H1 (cell line): ENCODE measurements around the gene TNS3. TPM values are rescaled to one million over a fixed set of nuclear protein-coding genes. Genes with fewer than 3 reads are reported as not detected.

Experiments
- CTCF ChIA-PET: fragments of 300-600 bp; sonication (Branson Sonifier 250); formaldehyde crosslinking; loops from one replicate; lab custom pipeline; 2021; ENCODE audit not compliant: partially characterized antibody; lab: Charles Lee
- POLR2A ChIA-PET: fragments of 300-600 bp; sonication (Branson Sonifier 250); formaldehyde crosslinking; loops from one replicate; lab custom pipeline; 2021; ENCODE audit warnings: inconsistent platforms; ENCODE audit not compliant: partially characterized antibody; lab: Charles Lee
- DNase-seq, 2 experiments: peaks; one replicate each; pipeline versions ENCODE4 v3.0.0 to v3.0.0-alpha.2; 2010 to 2022; ENCODE audit warnings: low spot score in 2 of 2, low read depth in 1 of 2, mixed read lengths in 1 of 2
- FAIRE-seq: peaks from 2 replicates; lab custom pipeline; 2011; peaks lifted over from hg19 to GRCh38; lab: Jason Lieb, UNC
- H2AFZ ChIP-seq: 2 replicates; pipeline ENCODE4 v1.8.1; 2012; ENCODE audit warnings: low read length, inconsistent platforms
- H2AK5ac ChIP-seq: 2 replicates; pipeline ENCODE4 v1.6.1; 2013; ENCODE audit warnings: low read depth, low read length
- H2BK120ac ChIP-seq: replicated peaks from 2 replicates; pipeline ENCODE3; 2013; ENCODE audit warnings: low read depth, low read length, inconsistent platforms
- H2BK12ac ChIP-seq: 2 replicates; pipeline ENCODE4 v1.6.1; 2013; ENCODE audit warnings: low read depth, low read length
- H2BK15ac ChIP-seq: 2 replicates; pipeline ENCODE4 v1.6.1; 2013; ENCODE audit warnings: low read length
- H2BK20ac ChIP-seq: 2 replicates; pipeline ENCODE4 v1.6.1; 2013; ENCODE audit warnings: low read length
- H2BK5ac ChIP-seq: 2 replicates; pipeline ENCODE4 v1.6.1; 2013; ENCODE audit warnings: low read depth, low read length
- H3K14ac ChIP-seq: 2 replicates; pipeline ENCODE4 v1.6.1; 2013; ENCODE audit warnings: inconsistent platforms; ENCODE audit not compliant: insufficient read length
- H3K18ac ChIP-seq: 2 replicates; pipeline ENCODE4 v1.6.1; 2013; ENCODE audit warnings: low read length; ENCODE audit errors: extremely low read depth
- H3K23ac ChIP-seq: 2 replicates; pipeline ENCODE4 v1.6.1; 2013; ENCODE audit warnings: inconsistent platforms; ENCODE audit not compliant: insufficient read length
- H3K23me2 ChIP-seq: 2 replicates; pipeline ENCODE4 v1.6.1; 2013; ENCODE audit warnings: low read depth, low read length
- H3K27ac ChIP-seq: 2 replicates; pipeline ENCODE4 v1.6.1; 2011; ENCODE audit warnings: low read depth, low read length, inconsistent platforms
- H3K27me3 ChIP-seq, 4 experiments: replicated peaks in 1 of 4; 1 replicate in 1 of 4; 2 replicates in 3 of 4; pipeline versions ENCODE4 v1.6.1 to v1.8.1; 2011 to 2013; ENCODE audit warnings: low read length in 3 of 4, mild to moderate bottlenecking in 3 of 4, inconsistent platforms in 2 of 4, mixed read lengths in 2 of 4, moderate library complexity in 1 of 4; ENCODE audit not compliant: control insufficient read depth in 3 of 4, insufficient read depth in 3 of 4; ENCODE audit errors: extremely low read depth in 1 of 4
- H3K36me3 ChIP-seq, 4 experiments: 2 replicates each; pipeline versions ENCODE4 v1.6.1 to v1.8.1; 2011 to 2013; ENCODE audit warnings: mild to moderate bottlenecking in 4 of 4, low read length in 3 of 4, moderate library complexity in 2 of 4, control low read depth in 1 of 4, inconsistent platforms in 1 of 4; ENCODE audit not compliant: insufficient read depth in 4 of 4, control insufficient read depth in 2 of 4
- H3K4ac ChIP-seq: replicated peaks from 2 replicates; pipeline ENCODE3; 2013; ENCODE audit warnings: low read length, low read depth, mixed read lengths, inconsistent platforms; ENCODE audit not compliant: insufficient read length
- H3K4me1 ChIP-seq, 4 experiments: replicated peaks in 1 of 4; 1 replicate in 1 of 4; 2 replicates in 3 of 4; pipeline versions ENCODE4 v1.6.1 to v1.8.1; 2011 to 2013; ENCODE audit warnings: low read length in 3 of 4, inconsistent platforms in 2 of 4, mixed read lengths in 1 of 4; ENCODE audit not compliant: insufficient read depth in 4 of 4, control insufficient read depth in 3 of 4
- H3K4me2 ChIP-seq, 2 experiments: 2 replicates each; pipeline versions ENCODE4 v1.6.1 to v1.8.1; 2011 to 2013; ENCODE audit warnings: low read depth in 2 of 2, low read length in 2 of 2, control low read depth in 1 of 2, inconsistent platforms in 1 of 2, mild to moderate bottlenecking in 1 of 2; ENCODE audit not compliant: insufficient read depth in 1 of 2
- H3K4me3 ChIP-seq, 4 experiments: fragments of 200-600, 300-600 bp in 1 of 4; sonication (generic), shearing (Covaris generic), sonication (Bioruptor Twin) in 1 of 4; 2 replicates each; pipeline versions ENCODE4 v1.5.1 to v1.8.1; 2011 to 2016; ENCODE audit warnings: low read length in 4 of 4, low read depth in 3 of 4, control low read depth in 2 of 4, inconsistent platforms in 2 of 4, mild to moderate bottlenecking in 2 of 4, mixed read lengths in 1 of 4, moderate library complexity in 1 of 4; ENCODE audit not compliant: insufficient read depth in 2 of 4; ENCODE audit errors: extremely low read depth in 1 of 4
- H3K56ac ChIP-seq: replicated peaks from 2 replicates; pipeline ENCODE3; 2013; ENCODE audit warnings: low read depth, mild to moderate bottlenecking, mixed read lengths, low read length, inconsistent platforms; ENCODE audit not compliant: insufficient read length
- H3K79me1 ChIP-seq: 2 replicates; pipeline ENCODE4 v1.6.1; 2013; ENCODE audit warnings: low read depth, low read length, control low read depth
- H3K79me2 ChIP-seq, 2 experiments: 2 replicates each; pipeline versions ENCODE4 v1.6.1 to v1.8.1; 2012 to 2013; ENCODE audit warnings: low read length in 2 of 2, mild to moderate bottlenecking in 2 of 2, inconsistent platforms in 1 of 2; ENCODE audit not compliant: insufficient read depth in 2 of 2, control insufficient read depth in 1 of 2
- H3K9ac ChIP-seq, 4 experiments: replicated peaks in 1 of 4; 1 replicate in 1 of 4; 2 replicates in 3 of 4; pipeline versions ENCODE4 v1.6.1 to v1.8.1; 2011 to 2013; ENCODE audit warnings: low read depth in 3 of 4, low read length in 3 of 4, control low read depth in 2 of 4, mild to moderate bottlenecking in 2 of 4, moderate library complexity in 2 of 4, inconsistent platforms in 1 of 4; ENCODE audit errors: extremely low read depth in 1 of 4
- H3K9me3 ChIP-seq, 2 experiments: 2 replicates each; pipeline versions ENCODE4 v1.6.1 to v1.8.1; 2012 to 2013; ENCODE audit warnings: mild to moderate bottlenecking in 2 of 2, moderate library complexity in 2 of 2, control low read depth in 1 of 2, inconsistent platforms in 1 of 2, low read depth in 1 of 2, low read length in 1 of 2, mixed read lengths in 1 of 2; ENCODE audit not compliant: insufficient read depth in 2 of 2
- H4K20me1 ChIP-seq, 2 experiments: replicated peaks in 1 of 2; 2 replicates each; pipeline versions ENCODE3 to v1.8.1; 2011 to 2013; ENCODE audit warnings: inconsistent platforms in 2 of 2, low read length in 2 of 2, mild to moderate bottlenecking in 1 of 2; ENCODE audit not compliant: insufficient read depth in 2 of 2, control insufficient read depth in 1 of 2
- H4K5ac ChIP-seq: 2 replicates; pipeline ENCODE4 v1.6.1; 2013; ENCODE audit warnings: low read length, low read depth, mixed read lengths, inconsistent platforms; ENCODE audit not compliant: insufficient read length
- H4K8ac ChIP-seq: 2 replicates; pipeline ENCODE4 v1.8.0; 2013; ENCODE audit warnings: mild to moderate bottlenecking, moderate library complexity, low read length, inconsistent platforms; ENCODE audit not compliant: insufficient read depth; ENCODE audit errors: extremely low read depth
- H4K91ac ChIP-seq: replicated peaks from 2 replicates; pipeline ENCODE3; 2013; ENCODE audit warnings: low read length, mixed read lengths, inconsistent platforms; ENCODE audit not compliant: insufficient read length
- CHD2 ChIP-seq: IDR thresholded peaks from 2 replicates; pipeline ENCODE4 v1.6.1; 2012; ENCODE audit warnings: low read length, improper control_type of control experiment
- CTBP2 ChIP-seq: IDR thresholded peaks from 2 replicates; pipeline ENCODE4 v1.7.0; 2011; ENCODE audit warnings: borderline replicate concordance, mild to moderate bottlenecking, moderate library complexity, mixed read lengths, low read length; ENCODE audit not compliant: insufficient read depth, insufficient read length
- MAX ChIP-seq: IDR thresholded peaks from 2 replicates; pipeline ENCODE4 v1.6.1; 2012; ENCODE audit warnings: inconsistent platforms
- NRF1 ChIP-seq: IDR thresholded peaks from 2 replicates; pipeline ENCODE4 v1.6.1; 2011; ENCODE audit warnings: mild to moderate bottlenecking, low read depth, low read length, improper control_type of control experiment
- PHF8 ChIP-seq: fragments of 200-600 bp; sonication (generic); conservative IDR thresholded peaks from 2 replicates; pipeline ENCODE4 v1.7.1; 2012; ENCODE audit warnings: low read depth, mild to moderate bottlenecking, inconsistent platforms, low read length, moderate library complexity
- RBBP5 ChIP-seq: IDR thresholded peaks from 2 replicates; pipeline ENCODE4 v1.7.1; 2012; ENCODE audit warnings: low read depth, mild to moderate bottlenecking, inconsistent platforms, low read length, moderate library complexity, borderline replicate concordance
- SAP30 ChIP-seq: fragments of 300-600 bp; sonication (generic); IDR thresholded peaks from 2 replicates; pipeline ENCODE4 v1.7.1; 2012; ENCODE audit warnings: low read length, moderate library complexity, mild to moderate bottlenecking, inconsistent platforms; ENCODE audit not compliant: insufficient read depth, insufficient replicate concordance
- WGBS, 2 experiments: shearing (Covaris generic) in 1 of 2; methylation state at CpG; one replicate each; pipeline versions ENCODE4 v1.1.6 to v1.1.7; 2013 to 2015; ENCODE audit warnings: low lambda C conversion rate in 2 of 2, mixed read lengths in 2 of 2, inconsistent platforms in 1 of 2, low coverage in 1 of 2, missing lambda C conversion rate in 1 of 2; ENCODE audit not compliant: insufficient replicate concordance in 2 of 2, insufficient coverage in 1 of 2, insufficient read length in 1 of 2; ENCODE audit errors: extremely low coverage in 1 of 2, missing lambda C conversion rate in 1 of 2; 5-methylcytosine and 5-hydroxymethylcytosine counted together
- polyA plus RNA-seq, 7 experiments: library from polyadenylated mRNA; depleted of rRNA in 3 of 7; stranded (reverse) in 5 of 7; unstranded in 2 of 7; fragments of >200 nt in 5 of 7; fragments of 200-250 nt in 2 of 7; gene quantifications; 1 replicate in 5 of 7; 2 replicates in 1 of 7; 4 replicates in 1 of 7; pipeline versions ENCODE4 v1.2.1 to v1.2.3, GENCODE V29; 2011 to 2013; ENCODE audit warnings: missing spikeins in 2 of 7, mixed read lengths in 2 of 7
- total RNA-seq: library from RNA; stranded (reverse); fragmentation: NEBNext Ultra II Directional; extraction: Animal tissue kit (Norgen Biotek cat#: 25700); gene quantifications from 2 replicates; pipeline ENCODE4 v1.2.1, GENCODE V29; 2021

Gene TNS3
- total and polyA plus RNA-seq, 2 of the 8 experiments (the other 6 are each of a cell fraction or from before 2014, with no cell fraction given), result 11.9 to 24.2 TPM

DNA sequence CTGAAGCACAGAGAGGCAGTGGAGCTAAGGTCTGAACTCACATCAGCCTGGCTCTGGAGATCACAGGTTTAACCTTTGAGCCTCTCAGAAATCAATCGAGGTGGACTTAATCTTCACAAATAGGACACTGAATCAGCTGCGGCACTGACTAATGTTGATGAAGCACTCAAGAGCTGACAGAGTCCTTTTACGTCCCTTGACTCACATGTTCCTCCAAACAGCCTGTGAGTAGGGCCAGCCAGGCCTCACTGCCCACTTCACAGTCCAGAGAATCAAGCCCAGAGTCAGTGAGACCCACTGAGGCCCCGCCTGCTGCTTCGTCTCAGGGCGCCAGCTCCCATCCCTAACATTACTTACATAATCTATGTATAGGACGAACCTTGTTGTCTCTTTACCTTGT lies 63.1 kb downstream of the TNS3 start:
- WGBS, 2 experiments, result 89% methylated on average over 7 of the region's 7 CpGs; no CpG with 5 or more reads in 1 of the 2 experiments
- H4K91ac ChIP-seq, result no peak overlapping the region
- H3K9me3 ChIP-seq, result no peaks in the 10 kb centered on the region
- DNase-seq (no peak), FAIRE-seq (no peak)
- no peak overlapping the region for H3K56ac ChIP-seq
- no peak overlapping the region for H3K9ac ChIP-seq
- TF ChIP-seq RBBP5, result no peak
- TF ChIP-seq PHF8, result no peak
- no peak for TF ChIP-seq CTBP2
- TF ChIP-seq NRF1, result no peak
- TF ChIP-seq CHD2, result no peak
- TF ChIP-seq SAP30, result no peak
- no peak for TF ChIP-seq MAX
- H3K14ac ChIP-seq, result no peak overlapping the region
- no peak overlapping the region for H2AFZ ChIP-seq
- H2BK5ac ChIP-seq, result no peak overlapping the region; the same call in 1 of the 2 replicates
- no peak overlapping the region for H3K27ac ChIP-seq
- no peak overlapping the region for H3K4ac ChIP-seq
- no peak overlapping the region for H3K4me3 ChIP-seq
- H3K23ac ChIP-seq, result no peak overlapping the region
- H3K18ac ChIP-seq, result no peak overlapping the region; the same call in 1 of the 2 replicates
- H3K27me3 ChIP-seq, result no peaks in the 10 kb centered on the region
- no peak overlapping the region for H4K5ac ChIP-seq
- H2AK5ac ChIP-seq, result 0 out of 2 replicates have a peak overlapping the region, but pooled peaks have one; percentile 82
- peaks cover 0 to 8% of the 10 kb centered on the region in 2 experiments for H4K20me1 ChIP-seq
- CTCF ChIA-PET, result no interaction called here
- POLR2A ChIA-PET, result no interaction called here
- no peak overlapping the region for H3K4me2 ChIP-seq
- H2BK12ac ChIP-seq, result no peak overlapping the region
- peaks cover 4 to 11% of the 10 kb centered on the region in 2 experiments; a peak in 3 of 4 replicates for H3K79me2 ChIP-seq
- peaks cover 4% of the 10 kb centered on the region; the same call in 1 of the 2 replicates for H3K23me2 ChIP-seq
- H2BK120ac ChIP-seq, result no peak overlapping the region
- no peak overlapping the region for H4K8ac ChIP-seq
- H3K4me1 ChIP-seq, result peaks cover 0 to 16% (median 9%) of the 10 kb centered on the region in 4 experiments; a peak in 6 of 7 replicates
- H2BK15ac ChIP-seq, result no peak overlapping the region
- H3K79me1 ChIP-seq, result peaks cover 8% of the 10 kb centered on the region; the same call in 1 of the 2 replicates
- peaks cover 0 to 6% (median 0%) of the 10 kb centered on the region in 4 experiments; a peak in 3 of 8 replicates for H3K36me3 ChIP-seq
- H2BK20ac ChIP-seq, result no peak overlapping the region
